AG09319 (cell line): ENCODE data around the gene SPACA5.
"Not testable (repeated sequence)": the region's sequence is repeated elsewhere in the genome, so short reads cannot be mapped to it uniquely, and the experiment has no call there.

Experiments
- DNase-seq: peaks from one replicate; pipeline ENCODE4 v3.0.0-alpha.2; 2010; ENCODE audit warnings: low read depth; ENCODE audit errors: extremely low read depth
- CTCF ChIP-seq: IDR thresholded peaks from 2 replicates; pipeline ENCODE4 v1.5.1; 2011; ENCODE audit warnings: low read depth, mild to moderate bottlenecking, inconsistent platforms, low read length, moderate library complexity

The SPACA5 gene

GRCh38 chrX:48006688-48007087 lies at the start of gene SPACA5:
TSS of gene SPACA5 (plus strand) at chrX:48006988. CDS start at chrX:48007803, 815 bp downstream.
- not testable (repeated sequence) for DNase-seq

GRCh38 chrX:47958206-47958605 lies 48.6 kb upstream of the SPACA5 start:
- DNase-seq = not testable (repeated sequence)

GRCh38 chrX:47958761-47959342 lies 47.9 kb upstream of the SPACA5 start:
- no peak for DNase-seq
- TF ChIP-seq CTCF = no peak

GRCh38 chrX:47960406-47960805 lies 46.4 kb upstream of the SPACA5 start:
- no peak for DNase-seq

GRCh38 chrX:47961830-47962229 lies 45.0 kb upstream of the SPACA5 start:
- not testable (repeated sequence) for DNase-seq

More at GRCh38 chrX:47960406-47960805, 46.4 kb upstream of the SPACA5 start:
- no peak for TF ChIP-seq CTCF

- DNase-seq = not testable (repeated sequence)
Observed at GRCh38 chrX:47965526-47965925, 41.3 kb upstream of the SPACA5 start.

- no peak for TF ChIP-seq CTCF
- DNase-seq = no peak
Observed at GRCh38 chrX:47973235-47973634, 33.6 kb upstream of the SPACA5 start.

- DNase-seq = no peak
- TF ChIP-seq CTCF = no peak
Observed at GRCh38 chrX:47976254-47977151, 30.3 kb upstream of the SPACA5 start.

- no peak for DNase-seq
- TF ChIP-seq CTCF = no peak
Observed at GRCh38 chrX:47991263-47992094, 15.3 kb upstream of the SPACA5 start.
